ENCODE results near the gene NKD2.

Gene NKD2

GRCh38 chr5:1077026-1077425, 68.4 kb downstream of the NKD2 start:
- no peak overlapping the region for H3K27ac ChIP-seq
- TF ChIP-seq CTCF (IDR thresholded peaks at IDR 0.05), result no peak
- no peaks in the 10 kb centered on the region for H3K4me1 ChIP-seq (ENCODE audit: control insufficient read depth in 1 of 2, insufficient read depth in 1 of 2, low read depth in 1 of 2, low read length in 1 of 2)
- H3K9me3 ChIP-seq, result no peaks in the 10 kb centered on the region
- H3K36me3 ChIP-seq, result no peaks in the 10 kb centered on the region
- no peak overlapping the region for H3K4me3 ChIP-seq (ENCODE audit: low read depth in 1 of 2, low read length in 1 of 2)
- no peaks in the 10 kb centered on the region for H3K27me3 ChIP-seq

- Histone ChIP-seq H3K4me1 (ENCODE audit: control insufficient read depth in 1 of 2, insufficient read depth in 1 of 2, low read depth in 1 of 2, low read length in 1 of 2) (no peaks in the 10 kb centered on the region), H3K36me3 (no peaks in the 10 kb centered on the region), H3K4me3 (ENCODE audit: low read depth in 1 of 2, low read length in 1 of 2) (no peak overlapping the region), H3K9me3 (no peaks in the 10 kb centered on the region), H3K27ac (no peak overlapping the region), H3K27me3 (no peaks in the 10 kb centered on the region)
- no peak for TF ChIP-seq CTCF (IDR thresholded peaks at IDR 0.05)
Measured at GRCh38 chr5:1077491-1078020, 69.0 kb downstream of the NKD2 start.

GRCh38 chr5:1078206-1078605, 69.6 kb downstream of the NKD2 start:
- no peak for TF ChIP-seq CTCF (IDR thresholded peaks at IDR 0.05)
- Histone ChIP-seq H3K27ac (no peak overlapping the region), H3K9me3 (no peaks in the 10 kb centered on the region), H3K27me3 (no peaks in the 10 kb centered on the region), H3K36me3 (no peaks in the 10 kb centered on the region), H3K4me1 (ENCODE audit: control insufficient read depth in 1 of 2, insufficient read depth in 1 of 2, low read depth in 1 of 2, low read length in 1 of 2) (no peaks in the 10 kb centered on the region), H3K4me3 (ENCODE audit: low read depth in 1 of 2, low read length in 1 of 2) (no peak overlapping the region)

GRCh38 chr5:1078851-1079250, 70.2 kb downstream of the NKD2 start:
- Histone ChIP-seq H3K4me3 (ENCODE audit: low read depth in 1 of 2, low read length in 1 of 2) (no peak overlapping the region), H3K27me3 (no peaks in the 10 kb centered on the region), H3K27ac (no peak overlapping the region), H3K4me1 (ENCODE audit: control insufficient read depth in 1 of 2, insufficient read depth in 1 of 2, low read depth in 1 of 2, low read length in 1 of 2) (no peaks in the 10 kb centered on the region), H3K36me3 (no peaks in the 10 kb centered on the region), H3K9me3 (no peaks in the 10 kb centered on the region)
- no peak for TF ChIP-seq CTCF (IDR thresholded peaks at IDR 0.05)

GRCh38 chr5:1079486-1079885, 70.9 kb downstream of the NKD2 start:
- Histone ChIP-seq H3K36me3 (no peaks in the 10 kb centered on the region), H3K9me3 (no peaks in the 10 kb centered on the region), H3K4me3 (ENCODE audit: low read depth in 1 of 2, low read length in 1 of 2) (no peak overlapping the region), H3K27me3 (no peaks in the 10 kb centered on the region), H3K27ac (no peak overlapping the region), H3K4me1 (ENCODE audit: control insufficient read depth in 1 of 2, insufficient read depth in 1 of 2, low read depth in 1 of 2, low read length in 1 of 2) (no peaks in the 10 kb centered on the region)
- TF ChIP-seq CTCF (IDR thresholded peaks at IDR 0.05), result no peak

- Histone ChIP-seq H3K27me3 (no peaks in the 10 kb centered on the region), H3K4me3 (ENCODE audit: low read depth in 1 of 2, low read length in 1 of 2) (no peak overlapping the region), H3K36me3 (no peaks in the 10 kb centered on the region), H3K9me3 (no peaks in the 10 kb centered on the region), H3K4me1 (ENCODE audit: control insufficient read depth in 1 of 2, insufficient read depth in 1 of 2, low read depth in 1 of 2, low read length in 1 of 2) (no peaks in the 10 kb centered on the region), H3K27ac (no peak overlapping the region)
- no peak for TF ChIP-seq CTCF (IDR thresholded peaks at IDR 0.05)
Measured at GRCh38 chr5:1079961-1080360, 71.4 kb downstream of the NKD2 start.

Measured in neutrophil (primary cell).